ENCODE measurements around the gene DAB1.

GRCh38 chr1:57222307-57222706 is 201.6 kb downstream of the DAB1 start:
- no peak for TF ChIP-seq POLR2A (IDR thresholded peaks at IDR 0.05)
- TF ChIP-seq, protein P1, sequence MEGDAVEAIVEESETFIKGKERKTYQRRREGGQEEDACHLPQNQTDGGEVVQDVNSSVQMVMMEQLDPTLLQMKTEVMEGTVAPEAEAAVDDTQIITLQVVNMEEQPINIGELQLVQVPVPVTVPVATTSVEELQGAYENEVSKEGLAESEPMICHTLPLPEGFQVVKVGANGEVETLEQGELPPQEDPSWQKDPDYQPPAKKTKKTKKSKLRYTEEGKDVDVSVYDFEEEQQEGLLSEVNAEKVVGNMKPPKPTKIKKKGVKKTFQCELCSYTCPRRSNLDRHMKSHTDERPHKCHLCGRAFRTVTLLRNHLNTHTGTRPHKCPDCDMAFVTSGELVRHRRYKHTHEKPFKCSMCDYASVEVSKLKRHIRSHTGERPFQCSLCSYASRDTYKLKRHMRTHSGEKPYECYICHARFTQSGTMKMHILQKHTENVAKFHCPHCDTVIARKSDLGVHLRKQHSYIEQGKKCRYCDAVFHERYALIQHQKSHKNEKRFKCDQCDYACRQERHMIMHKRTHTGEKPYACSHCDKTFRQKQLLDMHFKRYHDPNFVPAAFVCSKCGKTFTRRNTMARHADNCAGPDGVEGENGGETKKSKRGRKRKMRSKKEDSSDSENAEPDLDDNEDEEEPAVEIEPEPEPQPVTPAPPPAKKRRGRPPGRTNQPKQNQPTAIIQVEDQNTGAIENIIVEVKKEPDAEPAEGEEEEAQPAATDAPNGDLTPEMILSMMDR (IDR thresholded peaks at IDR 0.05) = no peak

All from sigmoid colon (tissue), 3 donors.